ENCODE results near the gene UNC119. TPM values are rescaled to one million over a fixed set of nuclear protein-coding genes. Genes with fewer than 3 reads are reported as not detected.

The UNC119 gene
- total and polyA plus RNA-seq, 4 donors = 14.0 to 20.0 (median 16.1) TPM

DNA sequence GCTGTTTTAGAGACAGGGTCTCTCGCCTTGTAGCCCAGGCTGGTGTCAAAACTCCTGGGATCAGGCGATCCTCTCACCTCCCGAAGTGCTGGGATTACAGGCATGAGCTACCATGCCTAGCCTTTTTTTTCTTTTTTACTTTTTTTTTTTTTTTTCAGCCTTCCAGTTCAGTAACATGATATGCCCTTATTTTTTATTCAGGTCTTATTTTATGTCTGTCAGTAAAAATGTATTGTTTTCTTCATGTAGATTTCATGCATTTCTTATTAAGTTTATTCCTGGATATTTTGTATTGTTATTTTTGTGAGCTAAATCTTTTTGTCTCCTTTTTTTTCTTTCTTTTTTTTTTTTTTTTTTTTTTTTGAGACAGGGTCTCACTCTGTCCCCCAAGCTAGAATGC lies 49.0 kb downstream of the UNC119 start (continued):
- TF ChIP-seq, protein P1, sequence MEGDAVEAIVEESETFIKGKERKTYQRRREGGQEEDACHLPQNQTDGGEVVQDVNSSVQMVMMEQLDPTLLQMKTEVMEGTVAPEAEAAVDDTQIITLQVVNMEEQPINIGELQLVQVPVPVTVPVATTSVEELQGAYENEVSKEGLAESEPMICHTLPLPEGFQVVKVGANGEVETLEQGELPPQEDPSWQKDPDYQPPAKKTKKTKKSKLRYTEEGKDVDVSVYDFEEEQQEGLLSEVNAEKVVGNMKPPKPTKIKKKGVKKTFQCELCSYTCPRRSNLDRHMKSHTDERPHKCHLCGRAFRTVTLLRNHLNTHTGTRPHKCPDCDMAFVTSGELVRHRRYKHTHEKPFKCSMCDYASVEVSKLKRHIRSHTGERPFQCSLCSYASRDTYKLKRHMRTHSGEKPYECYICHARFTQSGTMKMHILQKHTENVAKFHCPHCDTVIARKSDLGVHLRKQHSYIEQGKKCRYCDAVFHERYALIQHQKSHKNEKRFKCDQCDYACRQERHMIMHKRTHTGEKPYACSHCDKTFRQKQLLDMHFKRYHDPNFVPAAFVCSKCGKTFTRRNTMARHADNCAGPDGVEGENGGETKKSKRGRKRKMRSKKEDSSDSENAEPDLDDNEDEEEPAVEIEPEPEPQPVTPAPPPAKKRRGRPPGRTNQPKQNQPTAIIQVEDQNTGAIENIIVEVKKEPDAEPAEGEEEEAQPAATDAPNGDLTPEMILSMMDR (IDR thresholded peaks at IDR 0.05; ENCODE audit: low read depth, low read length, missing input control) = no peak
- TF ChIP-seq, protein P2, sequence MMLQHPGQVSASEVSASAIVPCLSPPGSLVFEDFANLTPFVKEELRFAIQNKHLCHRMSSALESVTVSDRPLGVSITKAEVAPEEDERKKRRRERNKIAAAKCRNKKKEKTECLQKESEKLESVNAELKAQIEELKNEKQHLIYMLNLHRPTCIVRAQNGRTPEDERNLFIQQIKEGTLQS (IDR thresholded peaks at IDR 0.05) = no peak
- TF ChIP-seq JUND (IDR thresholded peaks at IDR 0.05) (no peak), FOXA1 (IDR thresholded peaks at IDR 0.05) (no peak), SP1 (IDR thresholded peaks at IDR 0.05) (no peak), RXRA (IDR thresholded peaks at IDR 0.05) (no peak)
- TF ChIP-seq, protein P3, sequence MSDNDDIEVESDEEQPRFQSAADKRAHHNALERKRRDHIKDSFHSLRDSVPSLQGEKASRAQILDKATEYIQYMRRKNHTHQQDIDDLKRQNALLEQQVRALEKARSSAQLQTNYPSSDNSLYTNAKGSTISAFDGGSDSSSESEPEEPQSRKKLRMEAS (IDR thresholded peaks at IDR 0.05) = no peak

DNA sequence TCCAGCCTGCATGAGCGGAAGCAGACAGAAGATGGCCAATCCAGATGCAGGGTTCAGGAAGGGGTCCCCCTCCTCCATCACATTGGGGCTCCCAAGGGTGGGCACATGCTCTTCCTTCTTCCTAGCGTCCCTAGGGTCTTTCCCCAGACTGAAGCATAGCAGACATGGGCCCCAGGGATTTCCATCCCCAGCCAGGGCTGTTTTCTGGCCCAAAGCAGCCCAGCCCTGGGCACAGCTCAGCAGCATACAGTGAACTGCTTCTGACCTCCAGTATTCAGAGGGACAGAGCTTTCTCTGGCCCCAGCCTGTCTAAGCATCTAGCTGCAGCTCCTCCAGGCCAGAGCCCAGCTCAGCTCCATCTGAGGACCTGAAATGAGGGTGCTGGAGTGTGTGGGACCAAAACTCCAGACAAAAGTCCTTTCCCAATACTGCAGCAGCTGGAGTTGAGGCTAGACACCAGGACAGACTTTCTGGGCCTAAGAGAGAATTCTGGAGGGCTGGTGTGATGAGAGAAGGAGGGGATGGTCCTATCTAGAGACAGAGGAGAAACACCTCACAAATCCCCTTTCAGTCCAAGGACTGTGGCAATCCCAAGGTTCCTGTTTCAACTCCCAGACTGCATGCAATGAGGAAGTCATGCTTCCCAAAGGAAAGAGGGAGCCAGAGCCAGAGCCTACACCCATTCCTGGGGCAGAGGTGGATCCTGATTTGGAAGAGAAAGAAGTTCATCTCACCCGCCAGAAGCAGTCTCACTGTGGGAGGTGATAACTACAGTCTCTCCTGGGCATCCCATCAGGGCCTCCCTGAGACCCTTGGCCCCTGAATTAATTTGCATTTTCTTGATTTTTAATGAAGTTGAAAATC lies 50.8 kb downstream of the UNC119 start:
- Histone ChIP-seq H3K9me3 (ENCODE audit: control insufficient read depth in 4 of 4, low read length in 3 of 4) (no peaks in the 10 kb centered on the region), H3K36me3 (ENCODE audit: control insufficient read depth in 4 of 4, insufficient read depth in 3 of 4, low read depth in 1 of 4, low read length in 3 of 4) (no peaks in the 10 kb centered on the region), H3K27ac (ENCODE audit: low read depth in 1 of 2, low read length in 2 of 2) (no peak overlapping the region), H3K27me3 (ENCODE audit: control insufficient read depth in 4 of 4, insufficient read depth in 4 of 4, low read length in 3 of 4) (no peaks in the 10 kb centered on the region), H3K4me3 (ENCODE audit: low read depth in 1 of 3, low read length in 3 of 3) (no peak overlapping the region), H3K4me1 (ENCODE audit: control insufficient read depth in 4 of 4, insufficient read depth in 4 of 4, low read length in 3 of 4) (no peaks in the 10 kb centered on the region), H3K9ac (ENCODE audit: low read depth in 1 of 2, low read length in 2 of 2) (no peak overlapping the region)
- DNase-seq (ENCODE audit: low spot score) = no peak
- TF ChIP-seq TAF1 (conservative IDR thresholded peaks at IDR 0.05) = no peak
- TF ChIP-seq JUND (IDR thresholded peaks at IDR 0.05) = no peak
- no peak for TF ChIP-seq YY1 (IDR thresholded peaks at IDR 0.05)
- no peak for TF ChIP-seq GABPA (IDR thresholded peaks at IDR 0.05 in 1 of 2, conservative IDR thresholded peaks at IDR 0.05 in 1 of 2)
- TF ChIP-seq, protein P4, sequence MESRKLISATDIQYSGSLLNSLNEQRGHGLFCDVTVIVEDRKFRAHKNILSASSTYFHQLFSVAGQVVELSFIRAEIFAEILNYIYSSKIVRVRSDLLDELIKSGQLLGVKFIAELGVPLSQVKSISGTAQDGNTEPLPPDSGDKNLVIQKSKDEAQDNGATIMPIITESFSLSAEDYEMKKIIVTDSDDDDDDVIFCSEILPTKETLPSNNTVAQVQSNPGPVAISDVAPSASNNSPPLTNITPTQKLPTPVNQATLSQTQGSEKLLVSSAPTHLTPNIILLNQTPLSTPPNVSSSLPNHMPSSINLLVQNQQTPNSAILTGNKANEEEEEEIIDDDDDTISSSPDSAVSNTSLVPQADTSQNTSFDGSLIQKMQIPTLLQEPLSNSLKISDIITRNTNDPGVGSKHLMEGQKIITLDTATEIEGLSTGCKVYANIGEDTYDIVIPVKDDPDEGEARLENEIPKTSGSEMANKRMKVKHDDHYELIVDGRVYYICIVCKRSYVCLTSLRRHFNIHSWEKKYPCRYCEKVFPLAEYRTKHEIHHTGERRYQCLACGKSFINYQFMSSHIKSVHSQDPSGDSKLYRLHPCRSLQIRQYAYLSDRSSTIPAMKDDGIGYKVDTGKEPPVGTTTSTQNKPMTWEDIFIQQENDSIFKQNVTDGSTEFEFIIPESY (IDR thresholded peaks at IDR 0.05) = no peak
- TF ChIP-seq, protein P1 (IDR thresholded peaks at IDR 0.05; ENCODE audit: low read depth, low read length, missing input control) = no peak
- TF ChIP-seq, protein P3 (IDR thresholded peaks at IDR 0.05) = no peak
- no peak for TF ChIP-seq HNF4G (IDR thresholded peaks at IDR 0.05)
- TF ChIP-seq RAD21 (IDR thresholded peaks at IDR 0.05) = no peak
- 81% methylated on average over 3 of the region's 3 CpGs for WGBS
